Epithelial cell of proximal tubule (primary cell): ENCODE results near the gene GNG8. TPM values are rescaled to one million over a fixed set of nuclear protein-coding genes. Genes with fewer than 3 reads are reported as not detected.

ENCODE experiments used
- DNase-seq: peaks from one replicate; pipeline ENCODE4 v3.0.0-alpha.2; 2011; ENCODE audit warnings: low read depth
- H3K4me3 ChIP-seq: 2 replicates; pipeline ENCODE4 v1.5.1; 2011; ENCODE audit warnings: low read depth, mild to moderate bottlenecking, low read length
- total RNA-seq: library from RNA; depleted of rRNA; stranded (reverse); fragments of >200 nt; gene quantifications from 2 replicates; pipeline ENCODE4 v1.2.3, GENCODE V29; 2015
- TF ChIP-seq, protein P1 (sequence below): conservative IDR thresholded peaks from 2 replicates; pipeline ENCODE4 v1.5.1; 2012; ENCODE audit warnings: low read depth, mild to moderate bottlenecking, low read length

The GNG8 gene
- total RNA-seq, 1 donor from 2014 or later = not detected

- TF ChIP-seq, protein P1, sequence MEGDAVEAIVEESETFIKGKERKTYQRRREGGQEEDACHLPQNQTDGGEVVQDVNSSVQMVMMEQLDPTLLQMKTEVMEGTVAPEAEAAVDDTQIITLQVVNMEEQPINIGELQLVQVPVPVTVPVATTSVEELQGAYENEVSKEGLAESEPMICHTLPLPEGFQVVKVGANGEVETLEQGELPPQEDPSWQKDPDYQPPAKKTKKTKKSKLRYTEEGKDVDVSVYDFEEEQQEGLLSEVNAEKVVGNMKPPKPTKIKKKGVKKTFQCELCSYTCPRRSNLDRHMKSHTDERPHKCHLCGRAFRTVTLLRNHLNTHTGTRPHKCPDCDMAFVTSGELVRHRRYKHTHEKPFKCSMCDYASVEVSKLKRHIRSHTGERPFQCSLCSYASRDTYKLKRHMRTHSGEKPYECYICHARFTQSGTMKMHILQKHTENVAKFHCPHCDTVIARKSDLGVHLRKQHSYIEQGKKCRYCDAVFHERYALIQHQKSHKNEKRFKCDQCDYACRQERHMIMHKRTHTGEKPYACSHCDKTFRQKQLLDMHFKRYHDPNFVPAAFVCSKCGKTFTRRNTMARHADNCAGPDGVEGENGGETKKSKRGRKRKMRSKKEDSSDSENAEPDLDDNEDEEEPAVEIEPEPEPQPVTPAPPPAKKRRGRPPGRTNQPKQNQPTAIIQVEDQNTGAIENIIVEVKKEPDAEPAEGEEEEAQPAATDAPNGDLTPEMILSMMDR = no peak
- no peak for DNase-seq
- H3K4me3 ChIP-seq = no peak overlapping the region
Measured at GRCh38 chr19:46644720-46645119, 8.7 kb upstream of the GNG8 start.

DNA sequence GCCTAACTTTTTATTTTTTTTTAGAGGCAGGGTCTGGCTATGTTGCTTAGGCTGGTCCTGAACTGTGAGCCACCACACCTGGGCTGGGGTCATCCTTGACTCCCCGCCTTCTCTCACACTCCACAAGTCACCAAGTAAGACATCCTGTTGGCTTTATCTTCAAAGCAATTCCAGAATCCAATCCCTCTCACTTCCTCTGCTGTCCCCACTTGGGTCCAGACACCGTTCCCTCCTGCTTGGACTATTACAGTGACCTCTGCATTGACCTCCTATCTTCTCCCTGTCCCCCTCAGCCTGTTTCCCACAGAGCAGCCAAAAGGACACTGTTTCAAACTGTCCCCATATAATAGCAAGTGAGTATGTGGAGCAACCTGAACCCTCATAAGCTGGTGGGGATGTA, 4.7 kb upstream of the GNG8 start:
- H3K4me3 ChIP-seq = no peak overlapping the region
- TF ChIP-seq, protein P1 = no peak
- no peak for DNase-seq

- TF ChIP-seq, protein P1 = no peak
- H3K4me3 ChIP-seq = peak overlapping the region; percentile 46
Measured at GRCh38 chr19:46639358-46640182, 3.6 kb upstream of the GNG8 start.

GRCh38 chr19:46637224-46637623, 1.2 kb upstream of the GNG8 start:
- TF ChIP-seq, protein P1 = no peak
- DNase-seq = no peak

More at GRCh38 chr19:46639358-46640182, 3.6 kb upstream of the GNG8 start:
- DNase-seq = no peak

GRCh38 chr19:46634656-46635218, 1.3 kb downstream of the GNG8 start:
- TF ChIP-seq, protein P1 = no peak
- DNase-seq = no peak

More at GRCh38 chr19:46637224-46637623, 1.2 kb upstream of the GNG8 start:
- no peak overlapping the region for H3K4me3 ChIP-seq

DNA sequence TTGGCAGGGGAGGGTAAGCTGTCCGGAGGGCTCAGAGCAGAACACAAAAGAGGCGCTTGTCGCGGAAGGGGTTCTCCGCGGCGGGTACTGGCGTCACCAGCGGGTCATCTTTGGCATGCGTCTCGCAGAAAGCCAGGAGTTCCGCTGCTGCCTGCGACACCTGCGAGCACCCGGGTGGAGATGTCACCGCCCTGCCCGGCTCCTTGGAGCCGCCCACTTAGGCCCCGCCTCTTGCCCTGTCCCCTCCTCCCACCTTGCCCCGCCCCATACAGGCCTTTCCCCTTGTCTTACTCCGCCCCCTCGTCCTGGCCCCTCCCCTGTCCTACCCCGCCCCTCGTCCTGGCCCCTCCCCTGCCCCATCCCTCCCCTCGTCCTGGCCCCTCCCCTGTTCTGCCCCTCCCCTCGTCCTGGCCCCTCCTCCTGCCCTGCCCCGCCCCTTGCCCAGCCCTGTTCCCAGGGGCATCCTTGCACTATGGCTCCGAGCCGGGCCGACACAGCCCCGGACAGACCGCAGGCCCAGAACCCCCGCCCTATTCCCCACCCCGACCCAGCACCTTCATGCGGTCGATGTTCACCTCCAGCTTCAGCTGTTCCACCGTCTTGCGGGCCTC, 1.9 kb downstream of the GNG8 start:
- DNase-seq = no peak

More at GRCh38 chr19:46634656-46635218, 1.3 kb downstream of the GNG8 start:
- H3K4me3 ChIP-seq = peak overlapping the region; percentile 29

More for the DNA sequence above, 1.9 kb downstream of the GNG8 start:
- TF ChIP-seq, protein P1 = no peak
- H3K4me3 ChIP-seq = peak overlapping the region; percentile 43
